GM12878 (cell line): ENCODE data around the gene TCTN1. TPM values are rescaled to one million over a fixed set of nuclear protein-coding genes. Genes with fewer than 3 reads are reported as not detected.
A peak's percentile ranks its signal among the peaks of the same experiment; 100 is the strongest.

ENCODE experiments used
- ATAC-seq: fragments of 200-7000 bp; cut with Tn5 transposase; 3 replicates; pipeline ENCODE4 v1.9.1; 2020; ENCODE audit warnings: mild to moderate bottlenecking, moderate library complexity
- BruUV-seq: library from RNA; stranded (reverse); fragments of 400-500 nt; replicated peaks from 2 replicates; lab custom pipeline; 2021; lab: Mats Ljungman, UMichigan
- CTCF ChIA-PET: fragments of 300-600 bp; sonication (Branson Sonifier 250); formaldehyde crosslinking; extraction: SDS; loops from one replicate; lab custom pipeline; 2021; ENCODE audit warnings: inconsistent platforms; lab: Yijun Ruan, JAX
- POLR2A ChIA-PET: fragments of 350-600 bp; formaldehyde crosslinking; extraction: SDS; loops from one replicate; lab custom pipeline; 2021; ENCODE audit warnings: inconsistent platforms; lab: Charles Lee
- RAD21 ChIA-PET: fragments of 300-600 bp; sonication (Branson Sonifier 250); formaldehyde crosslinking; loops from one replicate; lab custom pipeline; 2023; ENCODE audit warnings: antibody characterized with exemption; ENCODE audit not compliant: unreplicated experiment; lab: Charles Lee
- SMC1A ChIA-PET: fragments of 300-600 bp; sonication (Branson Sonifier 250); formaldehyde crosslinking; loops from one replicate; lab custom pipeline; 2023; ENCODE audit not compliant: unreplicated experiment, uncharacterized antibody; lab: Charles Lee
- DNase-seq: peaks from one replicate; pipeline ENCODE4 v3.0.0-alpha.2; 2011; ENCODE audit warnings: low read depth, low spot score
- FAIRE-seq: peaks from 3 replicates; lab custom pipeline; 2011; peaks lifted over from hg19 to GRCh38; lab: Jason Lieb, UNC
- H2AFZ ChIP-seq: 2 replicates; pipeline ENCODE4 v1.6.0; 2011; ENCODE audit warnings: low read depth, low read length, control low read depth; ENCODE audit not compliant: control insufficient read depth
- H3K27ac ChIP-seq: 2 replicates; pipeline ENCODE4 v1.5.1; 2011; ENCODE audit warnings: control low read depth; ENCODE audit not compliant: control insufficient read depth, insufficient read depth
- H3K27me3 ChIP-seq, 2 experiments: replicated peaks in 1 of 2; 2 replicates each; pipeline versions ENCODE4 v1.6.0 to v1.6.1; 2011; ENCODE audit warnings: low read length in 1 of 2; ENCODE audit not compliant: control insufficient read depth in 2 of 2, insufficient read depth in 2 of 2
- H3K36me3 ChIP-seq, 2 experiments: 2 replicates each; pipeline ENCODE4 v1.5.1; 2011; ENCODE audit warnings: low read length in 1 of 2; ENCODE audit not compliant: control insufficient read depth in 2 of 2, insufficient read depth in 2 of 2
- H3K4me1 ChIP-seq: 2 replicates; pipeline ENCODE4 v1.6.1; 2011; ENCODE audit warnings: mild to moderate bottlenecking, low read length, moderate library complexity, mixed read lengths; ENCODE audit not compliant: control insufficient read depth, insufficient read depth
- H3K4me2 ChIP-seq: 2 replicates; pipeline ENCODE4 v1.6.0; 2011; ENCODE audit warnings: control low read depth; ENCODE audit not compliant: control insufficient read depth, insufficient read depth
- H3K4me3 ChIP-seq: fragments of 200-600 bp; sonication (generic); 2 replicates; pipeline ENCODE4 v1.5.1; 2016
- H3K79me2 ChIP-seq: 2 replicates; pipeline ENCODE4 v1.6.0; 2011; ENCODE audit warnings: low read length; ENCODE audit not compliant: control insufficient read depth, insufficient read depth
- H3K9ac ChIP-seq: 2 replicates; pipeline ENCODE4 v1.8.0; 2011; ENCODE audit warnings: low read length, control low read depth, mixed read lengths; ENCODE audit not compliant: control insufficient read depth, insufficient read depth
- H3K9me3 ChIP-seq: replicated peaks from 3 replicates; pipeline ENCODE4 v1.5.1; 2011; ENCODE audit warnings: mild to moderate bottlenecking, low read length; ENCODE audit not compliant: control insufficient read depth, insufficient read depth
- H4K20me1 ChIP-seq: 2 replicates; pipeline ENCODE4 v1.6.0; 2011; ENCODE audit not compliant: control insufficient read depth, insufficient read depth
- EED ChIP-seq: sonication (generic); IDR thresholded peaks from 2 replicates; pipeline ENCODE4 v1.6.1; 2016; ENCODE audit warnings: antibody characterized with exemption, low read depth
- JUNB ChIP-seq: IDR thresholded peaks from 2 replicates; pipeline ENCODE4 v1.6.1; 2016; ENCODE audit warnings: antibody characterized with exemption, mild to moderate bottlenecking
- NR2C1 ChIP-seq: fragments of 450-650 bp; IDR thresholded peaks from 2 replicates; pipeline ENCODE4 v1.6.1; 2017; ENCODE audit warnings: antibody characterized with exemption, mild to moderate bottlenecking, moderate library complexity
- RAD51 ChIP-seq: fragments of 450-650 bp; IDR thresholded peaks from 2 replicates; pipeline ENCODE4 v1.6.1; 2016; ENCODE audit warnings: moderate library complexity, mild to moderate bottlenecking, inconsistent platforms
- SKIL ChIP-seq: fragments of 450-650 bp; IDR thresholded peaks from 2 replicates; pipeline ENCODE4 v1.6.1; 2017; ENCODE audit warnings: mild to moderate bottlenecking, low read depth, inconsistent platforms; ENCODE audit not compliant: poor library complexity, severe bottlenecking
- SPI1 ChIP-seq: IDR thresholded peaks from 2 replicates; pipeline ENCODE4 v1.6.1; 2011; ENCODE audit warnings: low read depth, mild to moderate bottlenecking, low read length, moderate library complexity, borderline replicate concordance; ENCODE audit not compliant: insufficient read depth
- SRF ChIP-seq, 2 experiments: IDR thresholded peaks; 2 replicates each; pipeline ENCODE4 v1.6.1; 2011; ENCODE audit warnings: low read depth in 2 of 2, low read length in 2 of 2, mild to moderate bottlenecking in 1 of 2, moderate library complexity in 1 of 2
- TAF1 ChIP-seq: IDR thresholded peaks from 2 replicates; pipeline ENCODE4 v1.6.1; 2011; ENCODE audit warnings: mild to moderate bottlenecking, low read depth, low read length, borderline replicate concordance
- ZSCAN29 ChIP-seq: fragments of 450-650 bp; IDR thresholded peaks from 2 replicates; pipeline ENCODE4 v1.6.1; 2017; ENCODE audit warnings: mild to moderate bottlenecking, moderate library complexity
- WGBS: methylation state at CpG from one replicate; pipeline ENCODE4 v1.1.6; 2016; ENCODE audit warnings: low lambda C conversion rate; ENCODE audit not compliant: insufficient replicate concordance, insufficient coverage; ENCODE audit errors: missing lambda C conversion rate; 5-methylcytosine and 5-hydroxymethylcytosine counted together
- in situ Hi-C: fragments of 300-500 bp; cut with MboI; formaldehyde crosslinking; loops from 9 replicates; pipeline ENCODE4 v1.14.3; 2018; ENCODE audit warnings: mixed read lengths
- intact Hi-C: fragments of 100-400 bp; cut with micrococcal nuclease; formaldehyde crosslinking; loops from one replicate; pipeline ENCODE4 v1.14.2; 2022; ENCODE audit not compliant: unreplicated experiment
- polyA plus RNA-seq, 11 experiments: library from polyadenylated mRNA; depleted of rRNA in 4 of 11; unstranded in 6 of 11; stranded (reverse) in 5 of 11; fragments of >200 nt; fragmentation: Nextera tagmentation in 4 of 11; fragmentation: Illumina TruSeq in 1 of 11; extraction: Ambion mirVana in 4 of 11; extraction: Trizol in 1 of 11; gene quantifications; 1 replicate in 1 of 11; 2 replicates in 10 of 11; pipeline versions ENCODE4 v1.2.1 to v1.2.3, GENCODE V29; 2011 to 2016; ENCODE audit warnings: inconsistent platforms in 2 of 11, missing spikeins in 2 of 11, low read depth in 1 of 11
- total RNA-seq, 4 experiments: library from RNA; depleted of rRNA in 3 of 4; stranded (reverse); fragments of >200 nt in 3 of 4; fragmentation: Illumina TruSeq in 1 of 4; extraction: Trizol in 1 of 4; gene quantifications; 2 replicates each; pipeline versions ENCODE4 v1.2.1 to v1.2.3, GENCODE V29; 2013 to 2021
- TF ChIP-seq, protein P1 (sequence below): fragments of 450-650 bp; formaldehyde crosslinking; IDR thresholded peaks from 2 replicates; pipeline ENCODE4 v1.4.0; 2022; ENCODE audit warnings: mild to moderate bottlenecking, moderate library complexity
- TF ChIP-seq, protein P2 (sequence below): IDR thresholded peaks from 2 replicates; pipeline ENCODE4 v1.6.1; 2012; ENCODE audit warnings: low read length, inconsistent platforms

The TCTN1 gene
- total and polyA plus RNA-seq, 10 of the 15 experiments (the other 5 are each of a cell fraction or from before 2014, with no cell fraction given): 8.8 to 23.5 (median 15.3) TPM

GRCh38 chr12:110582276-110583136, 31.4 kb upstream of the TCTN1 start (continued):
- TF ChIP-seq SPI1: peak; percentile 42; the same call in 1 of the 2 replicates
- TF ChIP-seq, all 136 proteins: peak for 35

- Histone ChIP-seq H3K9me3 (no peaks in the 10 kb centered on the region), H3K9ac (peak within 1 kb of the TSS; percentile 96), H3K36me3 (peaks cover 0 to 5% of the 10 kb centered on the region in 2 experiments; a peak in 1 of 4 replicates), H3K27me3 (no peaks in the 10 kb centered on the region), H2AFZ (peak within 1 kb of the TSS; percentile 82), H3K4me3 (peak within 1 kb of the TSS; percentile 82), H3K79me2 (peaks cover 52% of the 10 kb centered on the region), H3K27ac (peak within 1 kb of the TSS; percentile 95), H4K20me1 (no peaks in the 10 kb centered on the region), H3K4me1 (peaks cover 36% of the 10 kb centered on the region), H3K4me2 (peak within 1 kb of the TSS; percentile 83)
- intact Hi-C loops: loop anchor here (2.0 to 5.0 kb wide), 2 partner anchors 53 to 136 kb away; no protein-coding TSS in a partner anchor
- SMC1A ChIA-PET: interaction anchor here (1.6 kb wide), 2 partner anchors 73 to 84 kb away, joined by 4 to 5 read pairs; no protein-coding TSS in a partner anchor
- FAIRE-seq: peak; percentile 78
- BruUV-seq: TSS peak; percentile 92
- RAD21 ChIA-PET: interaction anchor here (2.6 kb wide), 1 partner anchor 17 kb away, joined by 16 read pairs; no protein-coding TSS in a partner anchor
- POLR2A ChIA-PET: interaction anchor here (0.6 to 1.6 kb wide), 4 partner anchors 8 to 213 kb away, joined by 4 to 5 read pairs (median 4); no protein-coding TSS in a partner anchor
- peak; percentile 91 for DNase-seq
- CTCF ChIA-PET: interaction anchor here (0.6 kb wide), 1 partner anchor 8 kb away, joined by 3 read pairs; no protein-coding TSS in a partner anchor
- in situ Hi-C loops: no loop called here
- 6% methylated on average over 27 of the region's 52 CpGs for WGBS
- ATAC-seq: peak; percentile 85
- TF ChIP-seq EED (no peak), TAF1 (peak; percentile 86), RAD51 (peak; percentile 53; the same call in 1 of the 2 replicates), JUNB (no peak), NR2C1 (0 out of 2 replicates have a peak, but pooled peaks have one; percentile 9), ZSCAN29 (peak; percentile 71; the same call in 1 of the 2 replicates), SRF (IDR thresholded peaks at IDR 0.05; ENCODE audit: low read depth in 2 of 2, low read length in 2 of 2) (peak; percentile 25 to 39; a peak in 1 of 4 replicates), SKIL (no peak)
- TF ChIP-seq, protein P1, sequence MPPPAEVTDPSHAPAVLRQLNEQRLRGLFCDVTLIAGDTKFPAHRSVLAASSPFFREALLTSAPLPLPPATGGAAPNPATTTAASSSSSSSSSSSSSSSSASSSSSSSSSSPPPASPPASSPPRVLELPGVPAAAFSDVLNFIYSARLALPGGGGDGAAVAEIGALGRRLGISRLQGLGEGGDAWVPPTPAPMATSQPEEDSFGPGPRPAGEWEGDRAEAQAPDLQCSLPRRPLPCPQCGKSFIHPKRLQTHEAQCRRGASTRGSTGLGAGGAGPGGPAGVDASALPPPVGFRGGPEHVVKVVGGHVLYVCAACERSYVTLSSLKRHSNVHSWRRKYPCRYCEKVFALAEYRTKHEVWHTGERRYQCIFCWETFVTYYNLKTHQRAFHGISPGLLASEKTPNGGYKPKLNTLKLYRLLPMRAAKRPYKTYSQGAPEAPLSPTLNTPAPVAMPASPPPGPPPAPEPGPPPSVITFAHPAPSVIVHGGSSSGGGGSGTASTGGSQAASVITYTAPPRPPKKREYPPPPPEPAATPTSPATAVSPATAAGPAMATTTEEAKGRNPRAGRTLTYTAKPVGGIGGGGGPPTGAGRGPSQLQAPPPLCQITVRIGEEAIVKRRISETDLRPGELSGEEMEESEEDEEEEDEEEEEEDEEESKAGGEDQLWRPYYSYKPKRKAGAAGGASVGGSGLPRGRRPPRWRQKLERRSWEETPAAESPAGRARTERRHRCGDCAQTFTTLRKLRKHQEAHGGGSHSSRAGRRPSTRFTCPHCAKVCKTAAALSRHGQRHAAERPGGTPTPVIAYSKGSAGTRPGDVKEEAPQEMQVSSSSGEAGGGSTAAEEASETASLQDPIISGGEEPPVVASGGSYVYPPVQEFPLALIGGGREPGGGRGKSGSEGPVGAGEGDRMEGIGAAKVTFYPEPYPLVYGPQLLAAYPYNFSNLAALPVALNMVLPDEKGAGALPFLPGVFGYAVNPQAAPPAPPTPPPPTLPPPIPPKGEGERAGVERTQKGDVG (CRISPR knock-in tag): no peak
- TF ChIP-seq, protein P2, sequence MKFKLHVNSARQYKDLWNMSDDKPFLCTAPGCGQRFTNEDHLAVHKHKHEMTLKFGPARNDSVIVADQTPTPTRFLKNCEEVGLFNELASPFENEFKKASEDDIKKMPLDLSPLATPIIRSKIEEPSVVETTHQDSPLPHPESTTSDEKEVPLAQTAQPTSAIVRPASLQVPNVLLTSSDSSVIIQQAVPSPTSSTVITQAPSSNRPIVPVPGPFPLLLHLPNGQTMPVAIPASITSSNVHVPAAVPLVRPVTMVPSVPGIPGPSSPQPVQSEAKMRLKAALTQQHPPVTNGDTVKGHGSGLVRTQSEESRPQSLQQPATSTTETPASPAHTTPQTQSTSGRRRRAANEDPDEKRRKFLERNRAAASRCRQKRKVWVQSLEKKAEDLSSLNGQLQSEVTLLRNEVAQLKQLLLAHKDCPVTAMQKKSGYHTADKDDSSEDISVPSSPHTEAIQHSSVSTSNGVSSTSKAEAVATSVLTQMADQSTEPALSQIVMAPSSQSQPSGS: no peak
Measured at GRCh38 chr12:110583137-110584059, 30.5 kb upstream of the TCTN1 start, which contains the start of gene PPTC7. PPTC7 (minus strand) TSS chr12:110583318; CDS start chr12:110583031, 287 bp downstream.
